Stimulated activated CD4-positive, alpha-beta T cell treated with anti-CD3 and anti-CD28 coated beads, Interleukin-4, amount 100 ng/mL, for 48 hours (primary cell): Measurements from ENCODE around the gene DCAF7.

Experiments used
- DNase-seq, 2 donors: peaks; one replicate each; pipeline ENCODE4 v3.0.0-alpha.2; 2020; ENCODE audit warnings: low read depth in 2 of 2

Gene DCAF7

GRCh38 chr17:63549946-63550816 is at the start of gene DCAF7:
DCAF7 (plus strand) TSS chr17:63550477; CDS start chr17:63550678, 201 bp downstream.
- DNase-seq: peak; percentile 98 to 100

- DNase-seq: no peak
These were observed 49.5 kb upstream of the DCAF7 start for GRCh38 chr17:63500543-63501390.

- no peak for DNase-seq
These were observed 47.0 kb upstream of the DCAF7 start for GRCh38 chr17:63503341-63503705.

GRCh38 chr17:63504261-63504660 is 46.0 kb upstream of the DCAF7 start:
- no peak for DNase-seq

GRCh38 chr17:63505341-63505740 is 44.9 kb upstream of the DCAF7 start:
- no peak for DNase-seq

GRCh38 chr17:63506627-63507026 is 43.6 kb upstream of the DCAF7 start:
- no peak for DNase-seq

- DNase-seq: no peak
These were observed 38.9 kb upstream of the DCAF7 start for GRCh38 chr17:63511331-63511730.

GRCh38 chr17:63512388-63512787 is 37.9 kb upstream of the DCAF7 start:
- DNase-seq: no peak

GRCh38 chr17:63512896-63513644 is 37.2 kb upstream of the DCAF7 start:
- no peak for DNase-seq

GRCh38 chr17:63514477-63514876 is 35.8 kb upstream of the DCAF7 start:
- no peak for DNase-seq

GRCh38 chr17:63514974-63515373 is 35.3 kb upstream of the DCAF7 start:
- DNase-seq: no peak

GRCh38 chr17:63515426-63515825 is 34.9 kb upstream of the DCAF7 start:
- no peak for DNase-seq

GRCh38 chr17:63516910-63517824 is 33.1 kb upstream of the DCAF7 start:
- DNase-seq: peak; percentile 18 to 53

- DNase-seq: no peak
These were observed 32.3 kb upstream of the DCAF7 start for GRCh38 chr17:63517825-63518534.

GRCh38 chr17:63519116-63519881 is 31.0 kb upstream of the DCAF7 start:
- DNase-seq: no peak

- DNase-seq: no peak
These were observed 30.1 kb upstream of the DCAF7 start for GRCh38 chr17:63519972-63520882.

- DNase-seq: no peak
These were observed 26.9 kb upstream of the DCAF7 start, which contains the start of gene KCNH6 for GRCh38 chr17:63523253-63523855. KCNH6 (plus strand) TSS chr17:63523358; CDS start chr17:63523414, 56 bp downstream.

- no peak for DNase-seq
These were observed 26.2 kb upstream of the DCAF7 start for GRCh38 chr17:63524051-63524450.
